MV-4-11 (cell line): Measurements from ENCODE around the gene RRN3.
"Not testable (repeated sequence)": the region's sequence is repeated elsewhere in the genome, so short reads cannot be mapped to it uniquely, and the experiment has no call there.

Experiments
- DNase-seq: peaks from one replicate; lab custom pipeline; 2025; lab: John Stamatoyannopoulos, UW

Gene RRN3

GRCh38 chr16:15099366-15099909 lies 5.4 kb upstream of the RRN3 start:
- DNase-seq, result not testable (repeated sequence)

- peak; percentile 2 for DNase-seq
Observed at GRCh38 chr16:15096583-15096972, 2.5 kb upstream of the RRN3 start.

GRCh38 chr16:15093571-15093954 lies 509 bp downstream of the RRN3 start:
- DNase-seq, result not testable (repeated sequence)

- DNase-seq, result not testable (repeated sequence)
Observed at GRCh38 chr16:15090663-15091269, 3.3 kb downstream of the RRN3 start.

GRCh38 chr16:15082788-15083187 lies 11.3 kb downstream of the RRN3 start:
- not testable (repeated sequence) for DNase-seq

- DNase-seq, result not testable (repeated sequence)
Observed at GRCh38 chr16:15080883-15081282, 13.2 kb downstream of the RRN3 start.

- DNase-seq, result not testable (repeated sequence)
Observed at GRCh38 chr16:15076161-15076560, 17.9 kb downstream of the RRN3 start.

- no peak for DNase-seq
Observed at GRCh38 chr16:15073101-15073500, 21.0 kb downstream of the RRN3 start.

- DNase-seq, result not testable (repeated sequence)
Observed at GRCh38 chr16:15071916-15072769, 21.9 kb downstream of the RRN3 start.

- DNase-seq, result not testable (repeated sequence)
Observed at GRCh38 chr16:15071013-15071412, 23.1 kb downstream of the RRN3 start.

- not testable (repeated sequence) for DNase-seq
Observed at GRCh38 chr16:15066690-15067089, 27.4 kb downstream of the RRN3 start.

- not testable (repeated sequence) for DNase-seq
Observed at GRCh38 chr16:15065961-15066360, 28.1 kb downstream of the RRN3 start.

- DNase-seq, result peak; percentile 45
Observed at GRCh38 chr16:15062085-15062810, 31.8 kb downstream of the RRN3 start.

GRCh38 chr16:15059324-15059723 lies 34.7 kb downstream of the RRN3 start:
- no peak for DNase-seq

GRCh38 chr16:15057681-15058417 lies 36.2 kb downstream of the RRN3 start:
- DNase-seq, result no peak

GRCh38 chr16:15055141-15056053 lies 38.7 kb downstream of the RRN3 start:
- peak; percentile 18 for DNase-seq

GRCh38 chr16:15054357-15055140 lies 39.5 kb downstream of the RRN3 start:
- no peak for DNase-seq

GRCh38 chr16:15053904-15054303 lies 40.2 kb downstream of the RRN3 start:
- no peak for DNase-seq

- peak; percentile 60 for DNase-seq
Observed at GRCh38 chr16:15052747-15053476, 41.2 kb downstream of the RRN3 start.
